Measurements from ENCODE around the gene LAPTM5.

LAPTM5 gene

DNA sequence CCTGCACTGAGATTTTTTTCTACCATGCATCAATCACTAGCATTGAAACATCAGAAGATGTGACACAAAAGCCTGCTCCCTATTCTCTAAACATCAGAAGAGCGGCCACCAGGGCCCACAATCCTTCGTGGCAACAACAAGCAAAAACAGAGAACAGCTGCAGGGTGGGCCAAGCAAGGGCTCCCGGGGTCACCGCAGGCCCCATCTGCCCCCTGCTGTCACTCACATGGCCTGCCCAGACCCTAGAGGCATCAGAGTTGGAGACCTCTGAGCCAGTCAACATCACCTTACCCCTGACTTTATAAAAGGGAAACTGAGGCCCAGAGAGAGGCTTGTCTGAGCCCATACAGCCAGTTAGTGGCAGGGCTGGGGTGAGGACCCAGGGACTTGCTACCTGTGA lies 1.8 kb downstream of the LAPTM5 start:
- Histone ChIP-seq H3K27ac (ENCODE audit: low read depth, low read length) (no peak overlapping the region), H3K4me1 (ENCODE audit: control insufficient read depth, insufficient read depth, low read length) (no peaks in the 10 kb centered on the region), H3K9ac (ENCODE audit: low read length) (no peak overlapping the region), H3K27me3 (ENCODE audit: control insufficient read depth, insufficient read depth, low read length) (no peaks in the 10 kb centered on the region), H3K36me3 (ENCODE audit: control insufficient read depth, insufficient read depth, low read length) (no peaks in the 10 kb centered on the region), H3K4me3 (ENCODE audit: low read length) (peak overlapping the region; percentile 45)

- Histone ChIP-seq H3K27ac (ENCODE audit: low read depth, low read length) (no peak overlapping the region), H3K4me1 (ENCODE audit: control insufficient read depth, insufficient read depth, low read length) (no peaks in the 10 kb centered on the region), H3K9ac (ENCODE audit: low read length) (no peak overlapping the region), H3K36me3 (ENCODE audit: control insufficient read depth, insufficient read depth, low read length) (no peaks in the 10 kb centered on the region), H3K27me3 (ENCODE audit: control insufficient read depth, insufficient read depth, low read length) (no peaks in the 10 kb centered on the region), H3K4me3 (ENCODE audit: low read length) (peak overlapping the region; percentile 45)
Observed at GRCh38 chr1:30755334-30755733, 2.2 kb downstream of the LAPTM5 start.

DNA sequence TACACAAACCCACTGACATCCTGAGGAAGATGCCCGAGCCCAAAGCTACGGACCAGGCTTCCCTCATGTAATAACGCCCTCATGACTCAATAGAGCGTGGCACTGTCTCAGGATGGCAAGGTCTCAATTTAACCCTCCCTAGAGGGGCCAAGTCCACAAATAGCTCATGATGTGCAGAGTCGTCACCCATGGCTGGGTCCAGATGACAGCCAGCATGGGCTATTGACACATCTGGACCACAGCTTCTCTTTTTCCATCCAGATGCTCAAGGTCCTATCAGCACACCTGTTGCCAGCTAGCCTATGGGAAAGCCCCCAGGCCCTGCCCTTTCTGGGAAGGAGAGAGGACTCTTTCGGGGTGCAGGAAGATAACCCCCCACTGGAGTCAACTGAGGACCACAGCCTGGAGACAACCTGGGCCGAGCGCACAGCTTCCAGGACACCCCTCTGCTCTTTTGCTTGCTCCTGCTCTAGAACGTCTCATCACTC lies 2.8 kb downstream of the LAPTM5 start:
- Histone ChIP-seq H3K4me1 (ENCODE audit: control insufficient read depth, insufficient read depth, low read length) (no peaks in the 10 kb centered on the region), H3K27ac (ENCODE audit: low read depth, low read length) (no peak overlapping the region), H3K36me3 (ENCODE audit: control insufficient read depth, insufficient read depth, low read length) (no peaks in the 10 kb centered on the region), H3K9ac (ENCODE audit: low read length) (no peak overlapping the region), H3K27me3 (ENCODE audit: control insufficient read depth, insufficient read depth, low read length) (no peaks in the 10 kb centered on the region), H3K4me3 (ENCODE audit: low read length) (no peak overlapping the region)

- H3K9ac ChIP-seq (ENCODE audit: low read length) = no peak overlapping the region
- H3K4me1 ChIP-seq (ENCODE audit: control insufficient read depth, insufficient read depth, low read length) = no peaks in the 10 kb centered on the region
Observed at GRCh38 chr1:30753660-30754123, 3.9 kb downstream of the LAPTM5 start.

GRCh38 chr1:30753118-30753517 lies 4.5 kb downstream of the LAPTM5 start:
- H3K4me1 ChIP-seq (ENCODE audit: control insufficient read depth, insufficient read depth, low read length) = no peaks in the 10 kb centered on the region
- H3K36me3 ChIP-seq (ENCODE audit: control insufficient read depth, insufficient read depth, low read length) = no peaks in the 10 kb centered on the region
- no peak overlapping the region for H3K27ac ChIP-seq (ENCODE audit: low read depth, low read length)
- no peak overlapping the region for H3K4me3 ChIP-seq (ENCODE audit: low read length)
- no peak overlapping the region for H3K9ac ChIP-seq (ENCODE audit: low read length)
- no peaks in the 10 kb centered on the region for H3K27me3 ChIP-seq (ENCODE audit: control insufficient read depth, insufficient read depth, low read length)

More at GRCh38 chr1:30753660-30754123, 3.9 kb downstream of the LAPTM5 start:
- no peak overlapping the region for H3K27ac ChIP-seq (ENCODE audit: low read depth, low read length)
- no peak overlapping the region for H3K4me3 ChIP-seq (ENCODE audit: low read length)
- no peaks in the 10 kb centered on the region for H3K36me3 ChIP-seq (ENCODE audit: control insufficient read depth, insufficient read depth, low read length)
- H3K27me3 ChIP-seq (ENCODE audit: control insufficient read depth, insufficient read depth, low read length) = no peaks in the 10 kb centered on the region

DNA sequence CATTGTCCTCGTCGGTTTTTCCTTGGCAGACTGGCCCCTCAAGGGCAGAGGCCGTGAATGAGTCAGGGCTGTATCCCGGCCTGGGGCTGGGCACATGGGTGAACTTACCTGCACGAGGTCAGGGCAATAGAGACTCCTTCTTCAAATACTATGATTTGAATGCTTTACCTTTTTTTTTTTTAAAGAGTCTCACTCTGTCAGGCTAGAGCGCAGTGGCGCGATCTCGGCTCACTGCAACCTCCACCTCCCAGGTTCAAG lies 5.0 kb downstream of the LAPTM5 start:
- Histone ChIP-seq H3K27ac (ENCODE audit: low read depth, low read length) (no peak overlapping the region), H3K9ac (ENCODE audit: low read length) (no peak overlapping the region), H3K4me1 (ENCODE audit: control insufficient read depth, insufficient read depth, low read length) (no peaks in the 10 kb centered on the region), H3K36me3 (ENCODE audit: control insufficient read depth, insufficient read depth, low read length) (no peaks in the 10 kb centered on the region), H3K4me3 (ENCODE audit: low read length) (no peak overlapping the region), H3K27me3 (ENCODE audit: control insufficient read depth, insufficient read depth, low read length) (no peaks in the 10 kb centered on the region)

DNA sequence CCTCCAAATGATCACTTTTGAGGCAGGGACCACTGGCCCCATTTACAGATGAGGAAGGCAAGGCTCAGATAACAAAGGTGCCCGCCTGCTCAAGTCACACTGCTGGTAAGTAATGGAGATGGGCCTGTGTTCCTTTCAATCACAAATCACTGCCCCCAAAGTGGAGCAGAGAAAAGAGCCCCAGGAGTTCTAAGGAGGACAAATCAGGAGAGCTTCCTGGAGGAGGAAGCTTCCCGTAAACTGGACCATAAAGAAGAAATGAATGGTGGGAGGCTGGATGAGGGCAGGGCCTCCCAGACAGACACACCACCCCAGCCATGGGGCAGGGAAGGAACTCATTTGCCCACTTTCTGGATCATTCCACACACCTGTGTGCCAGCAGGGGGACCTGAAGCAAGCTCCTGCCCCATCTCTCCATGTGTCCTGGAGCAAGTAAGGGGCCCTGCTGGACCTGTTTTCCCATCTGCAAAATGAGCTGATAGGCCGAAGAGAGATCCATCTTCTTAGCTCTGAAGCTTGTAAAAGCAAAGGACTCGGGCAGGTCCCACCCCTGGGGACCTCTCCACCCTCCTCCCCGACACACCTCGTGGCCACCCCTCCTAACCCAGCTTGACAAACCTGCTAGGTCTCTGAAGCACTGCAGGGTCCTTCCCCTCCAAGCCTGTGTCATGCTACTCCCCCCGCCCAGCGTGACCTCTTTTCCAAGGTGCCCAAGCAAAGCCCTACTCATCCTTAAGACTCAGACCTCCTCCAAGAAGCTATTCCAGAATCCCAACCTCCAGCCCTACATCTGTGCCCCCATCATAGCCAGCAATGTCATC lies 5.5 kb downstream of the LAPTM5 start:
- Histone ChIP-seq H3K4me1 (ENCODE audit: control insufficient read depth, insufficient read depth, low read length) (no peaks in the 10 kb centered on the region), H3K36me3 (ENCODE audit: control insufficient read depth, insufficient read depth, low read length) (no peaks in the 10 kb centered on the region), H3K27ac (ENCODE audit: low read depth, low read length) (no peak overlapping the region), H3K4me3 (ENCODE audit: low read length) (no peak overlapping the region), H3K9ac (ENCODE audit: low read length) (no peak overlapping the region), H3K27me3 (ENCODE audit: control insufficient read depth, insufficient read depth, low read length) (no peaks in the 10 kb centered on the region)

DNA sequence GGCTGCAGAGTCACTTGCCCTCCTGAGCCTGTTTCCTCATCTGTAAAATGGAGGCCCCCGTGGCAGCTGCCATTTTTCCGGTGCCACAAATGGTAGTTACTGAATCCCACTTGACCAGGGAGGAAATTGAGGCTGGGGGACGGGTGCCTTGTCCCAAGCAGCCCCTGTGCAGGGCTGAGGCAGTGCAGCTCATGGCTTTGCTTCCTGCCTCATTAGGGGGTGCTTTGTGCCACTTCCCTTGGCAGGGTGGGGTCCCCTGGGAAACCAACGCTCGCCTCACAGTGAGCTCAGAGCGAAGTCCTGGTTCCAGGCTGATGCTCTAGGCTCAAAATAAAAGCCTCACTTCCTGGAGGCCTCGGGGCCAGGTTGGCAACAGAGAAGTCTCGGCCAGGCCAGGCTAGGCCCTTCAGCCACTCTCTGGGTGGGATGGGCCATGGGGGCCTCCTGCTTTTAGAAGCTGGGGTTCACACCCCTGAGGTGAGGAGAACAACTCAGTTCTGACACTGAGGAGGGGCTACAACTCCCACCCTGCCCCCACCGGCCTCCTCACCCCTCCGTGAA lies 6.8 kb downstream of the LAPTM5 start:
- no peaks in the 10 kb centered on the region for H3K27me3 ChIP-seq (ENCODE audit: control insufficient read depth, insufficient read depth, low read length)
- H3K4me1 ChIP-seq (ENCODE audit: control insufficient read depth, insufficient read depth, low read length) = no peaks in the 10 kb centered on the region
- H3K9ac ChIP-seq (ENCODE audit: low read length) = no peak overlapping the region
- H3K27ac ChIP-seq (ENCODE audit: low read depth, low read length) = no peak overlapping the region
- H3K36me3 ChIP-seq (ENCODE audit: control insufficient read depth, insufficient read depth, low read length) = no peaks in the 10 kb centered on the region
- no peak overlapping the region for H3K4me3 ChIP-seq (ENCODE audit: low read length)

DNA sequence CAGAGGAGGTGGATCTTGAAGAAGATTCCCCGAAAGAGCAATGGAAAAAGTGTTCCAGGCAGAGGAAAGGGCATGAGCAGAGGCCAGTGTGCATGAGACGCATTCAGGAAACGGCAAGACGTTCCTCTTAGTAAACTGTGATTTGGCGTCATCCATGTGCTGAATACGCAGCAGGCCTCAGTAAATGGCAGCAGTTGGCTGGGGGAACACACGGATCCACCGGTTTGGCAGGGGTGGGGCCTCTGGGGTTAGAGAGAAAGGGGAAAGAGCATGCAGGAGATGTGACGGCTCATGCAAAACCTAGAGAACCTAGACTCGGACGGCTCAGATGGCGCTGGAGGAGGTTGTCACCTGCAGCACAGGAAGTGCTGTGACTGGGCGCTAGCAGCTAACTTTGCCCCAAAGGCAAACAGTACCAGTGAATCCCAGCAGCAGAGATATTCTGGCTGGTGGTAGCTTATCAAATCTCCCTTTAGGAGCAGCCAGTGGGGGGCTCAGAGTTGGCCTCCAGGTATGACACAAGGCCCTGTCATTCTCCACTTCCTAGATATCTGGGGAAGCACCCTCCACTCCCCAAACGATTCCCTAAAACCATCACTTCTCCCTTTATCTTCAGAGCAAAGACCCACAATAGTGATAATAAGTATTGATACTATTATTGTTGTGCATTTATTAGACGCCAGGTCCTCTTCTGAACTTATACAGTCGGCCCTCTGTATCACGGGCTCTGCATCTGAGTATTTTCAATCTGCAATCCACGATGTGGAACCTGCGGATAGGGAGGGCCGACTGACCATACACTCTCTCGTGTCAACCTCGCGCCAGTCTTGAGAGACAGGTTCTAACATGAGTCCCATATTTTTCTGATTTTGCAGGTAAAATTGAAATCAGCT lies 7.6 kb downstream of the LAPTM5 start:
- Histone ChIP-seq H3K27me3 (ENCODE audit: control insufficient read depth, insufficient read depth, low read length) (no peaks in the 10 kb centered on the region), H3K4me3 (ENCODE audit: low read length) (peak overlapping the region; percentile 24), H3K4me1 (ENCODE audit: control insufficient read depth, insufficient read depth, low read length) (no peaks in the 10 kb centered on the region), H3K9ac (ENCODE audit: low read length) (no peak overlapping the region), H3K27ac (ENCODE audit: low read depth, low read length) (no peak overlapping the region), H3K36me3 (ENCODE audit: control insufficient read depth, insufficient read depth, low read length) (no peaks in the 10 kb centered on the region)

- no peaks in the 10 kb centered on the region for H3K36me3 ChIP-seq (ENCODE audit: control insufficient read depth, insufficient read depth, low read length)
- H3K4me1 ChIP-seq (ENCODE audit: control insufficient read depth, insufficient read depth, low read length) = no peaks in the 10 kb centered on the region
- H3K4me3 ChIP-seq (ENCODE audit: low read length) = no peak overlapping the region
- H3K9ac ChIP-seq (ENCODE audit: low read length) = no peak overlapping the region
- H3K27me3 ChIP-seq (ENCODE audit: control insufficient read depth, insufficient read depth, low read length) = no peaks in the 10 kb centered on the region
- H3K27ac ChIP-seq (ENCODE audit: low read depth, low read length) = no peak overlapping the region
Observed at GRCh38 chr1:30748699-30749401, 8.7 kb downstream of the LAPTM5 start.

DNA sequence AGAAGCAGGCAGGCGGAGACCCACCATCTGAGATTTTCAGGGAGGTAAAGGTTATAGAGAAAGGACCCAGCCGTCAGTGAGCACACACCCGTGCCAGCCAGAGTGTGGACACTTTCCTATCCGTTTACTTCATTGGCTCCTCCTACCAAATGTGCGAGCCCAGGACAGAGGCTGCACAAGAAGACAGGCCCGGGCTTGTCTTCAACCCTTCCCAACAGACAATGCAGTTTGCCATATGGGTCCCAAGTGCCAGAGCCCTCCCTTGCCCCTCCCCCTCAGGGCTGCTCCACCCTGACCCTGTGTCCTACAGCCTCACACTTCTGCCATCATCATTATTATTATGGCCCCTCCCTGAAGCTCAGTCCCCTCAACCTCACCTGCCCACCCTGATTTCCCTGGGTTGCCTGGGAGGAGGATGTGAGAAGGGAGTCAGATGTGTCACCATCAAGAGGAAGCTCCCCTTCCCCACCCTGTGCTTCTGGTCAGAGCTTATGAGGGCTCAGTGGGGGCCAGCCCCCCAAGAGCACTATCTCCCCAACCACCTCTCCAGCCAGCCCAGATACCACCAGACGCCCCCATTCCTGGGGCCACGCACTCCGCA lies 9.4 kb downstream of the LAPTM5 start:
- Histone ChIP-seq H3K36me3 (ENCODE audit: control insufficient read depth, insufficient read depth, low read length) (no peaks in the 10 kb centered on the region), H3K27me3 (ENCODE audit: control insufficient read depth, insufficient read depth, low read length) (no peaks in the 10 kb centered on the region), H3K27ac (ENCODE audit: low read depth, low read length) (no peak overlapping the region), H3K4me3 (ENCODE audit: low read length) (no peak overlapping the region), H3K4me1 (ENCODE audit: control insufficient read depth, insufficient read depth, low read length) (no peaks in the 10 kb centered on the region), H3K9ac (ENCODE audit: low read length) (no peak overlapping the region)

Data from rectal smooth muscle tissue (tissue), 1 donor.